HepG2 (cell line): ENCODE measurements around the gene C3orf70. TPM values are rescaled to one million over a fixed set of nuclear protein-coding genes. Genes with fewer than 3 reads are reported as not detected.

Experiments used
- ATAC-seq: fragments of 200-7000 bp; cut with Tn5 transposase; 3 replicates; pipeline ENCODE4 v1.9.1; 2020; ENCODE audit warnings: mild to moderate bottlenecking, moderate library complexity
- BruUV-seq: library from RNA; stranded (reverse); fragments of 400-500 nt; replicated peaks from 2 replicates; lab custom pipeline; 2021; lab: Mats Ljungman, UMichigan
- CTCF ChIA-PET: fragments of 300-600 bp; formaldehyde crosslinking; extraction: SDS; loops from one replicate; lab custom pipeline; 2021; ENCODE audit warnings: low total read pairs, inconsistent platforms, low intra/inter-chr PET ratio; lab: Yijun Ruan, JAX
- POLR2A ChIA-PET: fragments of 350-600 bp; sonication (Branson Sonifier 250); formaldehyde crosslinking; loops from one replicate; lab custom pipeline; 2020; ENCODE audit warnings: antibody characterized with exemption, inconsistent platforms; lab: Yijun Ruan, JAX
- DNase-seq: peaks from one replicate; pipeline ENCODE4 v3.0.0-alpha.2; 2015; ENCODE audit warnings: low spot score
- FAIRE-seq: peaks from 3 replicates; lab custom pipeline; 2011; peaks lifted over from hg19 to GRCh38; lab: Jason Lieb, UNC
- H2AFZ ChIP-seq: one replicate; pipeline ENCODE4 v1.6.1; 2011; ENCODE audit warnings: low read length, inconsistent platforms
- H3K27ac ChIP-seq: fragments of 300-600 bp; 3 replicates; pipeline ENCODE4 v1.8.0; 2011; ENCODE audit warnings: mixed run types, mild to moderate bottlenecking, mixed read lengths, low read length, inconsistent platforms; ENCODE audit not compliant: insufficient read depth; ENCODE audit errors: extremely low read length
- H3K27me3 ChIP-seq, 2 experiments: fragments of 200-600 bp in 1 of 2; 2 replicates in 1 of 2; 3 replicates in 1 of 2; pipeline versions ENCODE4 v1.6.0 to v1.8.0; 2011; ENCODE audit warnings: low read length in 2 of 2, mild to moderate bottlenecking in 2 of 2, moderate library complexity in 2 of 2, inconsistent platforms in 1 of 2; ENCODE audit not compliant: insufficient read depth in 2 of 2, control insufficient read depth in 1 of 2
- H3K36me3 ChIP-seq, 2 experiments: fragments of 200-600 bp in 1 of 2; replicated peaks in 1 of 2; 2 replicates in 1 of 2; 3 replicates in 1 of 2; pipeline versions ENCODE4 v1.5.1 to v1.8.0; 2011; ENCODE audit warnings: low read length in 2 of 2, inconsistent platforms in 1 of 2; ENCODE audit not compliant: insufficient read depth in 2 of 2, control insufficient read depth in 1 of 2
- H3K4me1 ChIP-seq: 2 replicates; pipeline ENCODE4 v1.5.1; 2012; ENCODE audit warnings: low read length, inconsistent platforms; ENCODE audit not compliant: insufficient read depth
- H3K4me2 ChIP-seq: 2 replicates; pipeline ENCODE4 v1.6.0; 2011; ENCODE audit warnings: low read depth, low read length, inconsistent platforms
- H3K4me3 ChIP-seq, 3 experiments: fragments of 200-600 bp in 1 of 3; sonication (generic), shearing (Covaris generic) in 1 of 3; replicated peaks in 1 of 3; 2 replicates each; pipeline ENCODE4 v1.5.1; 2011 to 2016; ENCODE audit warnings: low read length in 3 of 3, inconsistent platforms in 2 of 3, low read depth in 2 of 3, mild to moderate bottlenecking in 2 of 3, control low read depth in 1 of 3, mixed read lengths in 1 of 3; ENCODE audit not compliant: insufficient read depth in 1 of 3
- H3K79me2 ChIP-seq: one replicate; pipeline ENCODE4 v1.6.1; 2011; ENCODE audit warnings: low read length, inconsistent platforms; ENCODE audit not compliant: insufficient read depth
- H3K9ac ChIP-seq: 2 replicates; pipeline ENCODE4 v1.6.0; 2011; ENCODE audit warnings: mild to moderate bottlenecking, low read depth, low read length, inconsistent platforms; ENCODE audit not compliant: insufficient read depth
- H3K9me3 ChIP-seq: 2 replicates; pipeline ENCODE4 v1.5.1; 2012; ENCODE audit warnings: mild to moderate bottlenecking, low read length
- H4K20me1 ChIP-seq: 2 replicates; pipeline ENCODE4 v1.6.0; 2011; ENCODE audit warnings: inconsistent platforms, mild to moderate bottlenecking, low read length, moderate library complexity; ENCODE audit not compliant: insufficient read depth
- BCLAF1 ChIP-seq: fragments of 450-650 bp; IDR thresholded peaks from 2 replicates; pipeline ENCODE4 v1.6.1; 2017; ENCODE audit warnings: mild to moderate bottlenecking
- CBX1 ChIP-seq: IDR thresholded peaks from one replicate; pipeline ENCODE4 v1.6.1; 2016; ENCODE audit warnings: antibody characterized with exemption, low read depth
- PAX8 ChIP-seq: sonication (generic); formaldehyde crosslinking; IDR thresholded peaks from 2 replicates; pipeline ENCODE4 v1.8.0; 2022; ENCODE audit warnings: mild to moderate bottlenecking, missing genetic modification reagents, borderline replicate concordance
- RCOR2 ChIP-seq: IDR thresholded peaks from 2 replicates; pipeline ENCODE4 v1.6.1; 2016; ENCODE audit warnings: missing biosample characterization, missing genetic modification reagents
- SMAD3 ChIP-seq: sonication (generic); formaldehyde crosslinking; IDR thresholded peaks from 2 replicates; pipeline ENCODE4 v1.4.0; 2020; ENCODE audit warnings: missing genetic modification reagents
- ZBTB44 ChIP-seq: sonication (generic); formaldehyde crosslinking; IDR thresholded peaks from 2 replicates; pipeline ENCODE4 v1.4.0; 2020; ENCODE audit warnings: missing genetic modification reagents
- ZNF20 ChIP-seq: sonication (generic); formaldehyde crosslinking; IDR thresholded peaks from 2 replicates; pipeline ENCODE4 v1.4.0; 2020; ENCODE audit warnings: mild to moderate bottlenecking, moderate library complexity, missing genetic modification reagents
- ZNF225 ChIP-seq: sonication (generic); formaldehyde crosslinking; IDR thresholded peaks from 2 replicates; pipeline ENCODE4 v1.4.0; 2020; ENCODE audit warnings: mild to moderate bottlenecking, missing genetic modification reagents
- ZNF687 ChIP-seq: sonication (generic); formaldehyde crosslinking; IDR thresholded peaks from 2 replicates; pipeline ENCODE4 v1.5.1; 2020; ENCODE audit warnings: mild to moderate bottlenecking, missing genetic modification reagents, moderate library complexity
- ZSCAN25 ChIP-seq: sonication (generic); formaldehyde crosslinking; IDR thresholded peaks from 2 replicates; pipeline ENCODE4 v1.8.0; 2022; ENCODE audit warnings: mild to moderate bottlenecking, missing genetic modification reagents
- in situ Hi-C: cut with HindIII; loops from 2 replicates; pipeline ENCODE4 v1.10.0; 2017; ENCODE audit warnings: low pct_unique_long_range_greater_than_20kb; ENCODE audit not compliant: extremely low pct_ligation_motif_present
- intact Hi-C: fragments of 100-400 bp; cut with micrococcal nuclease; formaldehyde crosslinking; loops from one replicate; pipeline ENCODE4 v1.10.0; 2022; ENCODE audit not compliant: unreplicated experiment
- polyA plus RNA-seq, 8 experiments: library from polyadenylated mRNA; depleted of rRNA in 3 of 8; stranded (reverse) in 7 of 8; unstranded in 1 of 8; fragments of >200 nt; fragmentation: Illumina TruSeq in 4 of 8; extraction: Trizol in 4 of 8; gene quantifications; 2 replicates each; pipeline versions ENCODE4 v1.2.1 to v1.2.3, GENCODE V29; 2011 to 2016; ENCODE audit warnings: low read depth in 4 of 8, missing spikeins in 1 of 8, mixed read lengths in 1 of 8; ENCODE audit not compliant: insufficient read depth in 1 of 8
- total RNA-seq, 5 experiments: library from RNA; depleted of rRNA; stranded (reverse); fragments of >200 nt; fragmentation: Illumina TruSeq; extraction: Trizol; gene quantifications; 2 replicates each; pipeline ENCODE4 v1.2.3, GENCODE V29; 2016; ENCODE audit warnings: low read depth in 1 of 5
- TF ChIP-seq, protein P1 (sequence below): IDR thresholded peaks from 2 replicates; pipeline ENCODE4 v1.6.1; 2016
- TF ChIP-seq, protein P2 (sequence below): sonication (generic); formaldehyde crosslinking; conservative IDR thresholded peaks from 2 replicates; pipeline ENCODE4 v1.8.0; 2022; ENCODE audit warnings: low read depth, missing genetic modification reagents
- TF ChIP-seq, protein P3 (sequence below): sonication (generic); formaldehyde crosslinking; IDR thresholded peaks from 2 replicates; pipeline ENCODE4 v1.4.0; 2020; ENCODE audit warnings: missing genetic modification reagents

The C3orf70 gene
- total and polyA plus RNA-seq, 2 of the 13 experiments (the other 11 are each of a cell fraction or from before 2014, with no cell fraction given) = 0.79 to 2.4 TPM

GRCh38 chr3:185062191-185062590 is 90.7 kb downstream of the C3orf70 start:
- CTCF ChIA-PET = no interaction called here
- POLR2A ChIA-PET = no interaction called here
- TF ChIP-seq, protein P1, sequence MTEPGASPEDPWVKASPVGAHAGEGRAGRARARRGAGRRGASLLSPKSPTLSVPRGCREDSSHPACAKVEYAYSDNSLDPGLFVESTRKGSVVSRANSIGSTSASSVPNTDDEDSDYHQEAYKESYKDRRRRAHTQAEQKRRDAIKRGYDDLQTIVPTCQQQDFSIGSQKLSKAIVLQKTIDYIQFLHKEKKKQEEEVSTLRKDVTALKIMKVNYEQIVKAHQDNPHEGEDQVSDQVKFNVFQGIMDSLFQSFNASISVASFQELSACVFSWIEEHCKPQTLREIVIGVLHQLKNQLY (CRISPR knock-in tag) = no peak
- no peak for TF ChIP-seq ZNF225 (CRISPR knock-in tag)
- TF ChIP-seq ZBTB44 (CRISPR knock-in tag) = no peak
- no peak for TF ChIP-seq BCLAF1
- TF ChIP-seq ZNF687 (CRISPR knock-in tag) = no peak
- no peak for TF ChIP-seq ZNF20 (CRISPR knock-in tag)
- TF ChIP-seq RCOR2 = no peak
- TF ChIP-seq CBX1 = no peak
- no peak for TF ChIP-seq ZSCAN25
- TF ChIP-seq, protein P2, sequence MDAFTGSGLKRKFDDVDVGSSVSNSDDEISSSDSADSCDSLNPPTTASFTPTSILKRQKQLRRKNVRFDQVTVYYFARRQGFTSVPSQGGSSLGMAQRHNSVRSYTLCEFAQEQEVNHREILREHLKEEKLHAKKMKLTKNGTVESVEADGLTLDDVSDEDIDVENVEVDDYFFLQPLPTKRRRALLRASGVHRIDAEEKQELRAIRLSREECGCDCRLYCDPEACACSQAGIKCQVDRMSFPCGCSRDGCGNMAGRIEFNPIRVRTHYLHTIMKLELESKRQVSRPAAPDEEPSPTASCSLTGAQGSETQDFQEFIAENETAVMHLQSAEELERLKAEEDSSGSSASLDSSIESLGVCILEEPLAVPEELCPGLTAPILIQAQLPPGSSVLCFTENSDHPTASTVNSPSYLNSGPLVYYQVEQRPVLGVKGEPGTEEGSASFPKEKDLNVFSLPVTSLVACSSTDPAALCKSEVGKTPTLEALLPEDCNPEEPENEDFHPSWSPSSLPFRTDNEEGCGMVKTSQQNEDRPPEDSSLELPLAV = no peak
- no peak for TF ChIP-seq PAX8 (CRISPR knock-in tag)
- TF ChIP-seq, protein P3, sequence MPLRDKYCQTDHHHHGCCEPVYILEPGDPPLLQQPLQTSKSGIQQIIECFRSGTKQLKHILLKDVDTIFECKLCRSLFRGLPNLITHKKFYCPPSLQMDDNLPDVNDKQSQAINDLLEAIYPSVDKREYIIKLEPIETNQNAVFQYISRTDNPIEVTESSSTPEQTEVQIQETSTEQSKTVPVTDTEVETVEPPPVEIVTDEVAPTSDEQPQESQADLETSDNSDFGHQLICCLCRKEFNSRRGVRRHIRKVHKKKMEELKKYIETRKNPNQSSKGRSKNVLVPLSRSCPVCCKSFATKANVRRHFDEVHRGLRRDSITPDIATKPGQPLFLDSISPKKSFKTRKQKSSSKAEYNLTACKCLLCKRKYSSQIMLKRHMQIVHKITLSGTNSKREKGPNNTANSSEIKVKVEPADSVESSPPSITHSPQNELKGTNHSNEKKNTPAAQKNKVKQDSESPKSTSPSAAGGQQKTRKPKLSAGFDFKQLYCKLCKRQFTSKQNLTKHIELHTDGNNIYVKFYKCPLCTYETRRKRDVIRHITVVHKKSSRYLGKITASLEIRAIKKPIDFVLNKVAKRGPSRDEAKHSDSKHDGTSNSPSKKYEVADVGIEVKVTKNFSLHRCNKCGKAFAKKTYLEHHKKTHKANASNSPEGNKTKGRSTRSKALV (CRISPR knock-in tag) = no peak
- no peak for TF ChIP-seq SMAD3 (CRISPR knock-in tag)

More at GRCh38 chr3:185062191-185062590, 90.7 kb downstream of the C3orf70 start:
- ATAC-seq (no peak), FAIRE-seq (no peak), DNase-seq (no peak)
- Histone ChIP-seq H3K27me3 (no peaks in the 10 kb centered on the region), H3K27ac (no peak overlapping the region), H3K4me2 (no peak overlapping the region), H3K9me3 (peaks cover 16% of the 10 kb centered on the region), H2AFZ (no peak overlapping the region), H3K36me3 (no peaks in the 10 kb centered on the region), H3K4me1 (no peaks in the 10 kb centered on the region), H3K79me2 (no peaks in the 10 kb centered on the region), H3K9ac (no peak overlapping the region), H3K4me3 (no peak overlapping the region), H4K20me1 (no peaks in the 10 kb centered on the region)
- intact Hi-C loops (no loop called here), in situ Hi-C loops (no loop called here)
- no TSS peak for BruUV-seq
